GM12874 (cell line): Measurements from ENCODE around the gene NEUROD4.

Experiments used
- CTCF ChIP-seq: IDR thresholded peaks from 2 replicates; pipeline ENCODE4 v1.5.1; 2011; ENCODE audit warnings: low read depth, mild to moderate bottlenecking, control low read depth, low read length, moderate library complexity; ENCODE audit not compliant: insufficient read depth

The NEUROD4 gene

GRCh38 chr12:55065535-55065934, 45.8 kb downstream of the NEUROD4 start:
- TF ChIP-seq CTCF, result no peak

DNA sequence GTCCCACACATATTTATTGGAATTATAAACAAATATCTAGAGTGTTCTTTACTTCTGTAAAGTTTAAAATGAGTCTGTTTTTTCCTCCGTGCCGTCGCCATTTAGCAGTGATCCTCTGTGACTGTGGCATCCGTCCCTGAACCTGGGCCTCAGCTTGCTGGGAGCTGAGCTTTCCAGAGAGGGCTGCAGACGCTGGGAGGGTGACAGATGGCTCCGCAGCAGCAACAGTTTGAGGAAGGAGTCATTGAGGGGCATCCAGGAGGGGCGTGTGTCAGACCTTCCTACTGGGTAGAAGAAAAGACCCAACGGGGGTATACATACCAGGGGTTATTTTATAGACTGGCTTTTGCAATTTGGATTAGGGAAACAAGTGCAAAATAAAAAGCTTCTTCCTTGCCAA, 47.9 kb downstream of the NEUROD4 start:
- TF ChIP-seq CTCF, result no peak

- peak; percentile 77 for TF ChIP-seq CTCF
These were observed 48.7 kb downstream of the NEUROD4 start for GRCh38 chr12:55068416-55069010.

GRCh38 chr12:55072083-55072482, 52.3 kb downstream of the NEUROD4 start:
- peak; percentile 86 for TF ChIP-seq CTCF

- peak; percentile 59; the same call in 1 of the 2 replicates for TF ChIP-seq CTCF
These were observed 53.6 kb downstream of the NEUROD4 start for GRCh38 chr12:55073043-55074022.

DNA sequence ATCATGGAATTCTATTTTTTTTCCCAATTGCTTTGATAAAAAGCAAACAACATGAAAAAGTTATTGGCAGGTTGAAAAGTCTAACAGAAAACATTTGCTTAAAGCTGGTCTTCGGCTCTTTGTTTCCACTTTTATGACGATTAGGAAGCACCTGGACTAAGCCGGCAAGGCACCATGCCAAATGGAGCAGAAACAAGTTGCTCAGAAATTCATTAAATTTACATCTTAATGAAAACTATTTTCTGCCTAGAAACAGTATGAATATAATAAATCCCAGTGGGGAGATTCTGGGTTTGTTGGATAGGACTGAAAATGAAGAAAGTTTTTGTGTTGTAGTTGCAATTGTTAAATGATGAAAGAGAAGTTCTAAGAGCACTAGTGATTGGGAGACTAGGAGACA, 55.0 kb downstream of the NEUROD4 start:
- no peak for TF ChIP-seq CTCF
